H9 (cell line): Measurements from ENCODE around the gene ZNF212. TPM values are rescaled to one million over a fixed set of nuclear protein-coding genes. Genes with fewer than 3 reads are reported as not detected.

ENCODE experiments used
- DNase-seq: peaks from one replicate; pipeline ENCODE4 v3.0.0-alpha.2; 2017
- H2AFZ ChIP-seq: one replicate; pipeline ENCODE4 v1.6.1; 2013; ENCODE audit warnings: mild to moderate bottlenecking, low read length, control low read depth, moderate library complexity
- H2AK5ac ChIP-seq: 2 replicates; pipeline ENCODE4 v1.6.1; 2013; ENCODE audit warnings: low read length, control low read depth, mixed read lengths; ENCODE audit not compliant: insufficient read length
- H2BK120ac ChIP-seq: one replicate; pipeline ENCODE4 v1.6.1; 2013; ENCODE audit warnings: low read depth, mild to moderate bottlenecking, low read length, control low read depth, inconsistent platforms; ENCODE audit not compliant: poor library complexity, severe bottlenecking
- H2BK12ac ChIP-seq: 2 replicates; pipeline ENCODE4 v1.6.1; 2013; ENCODE audit warnings: low read length, control low read depth, mixed read lengths, low read depth; ENCODE audit not compliant: insufficient read length
- H2BK15ac ChIP-seq: 2 replicates; pipeline ENCODE4 v1.6.1; 2013; ENCODE audit warnings: low read depth, low read length, control low read depth
- H2BK20ac ChIP-seq: one replicate; pipeline ENCODE4 v1.6.1; 2013; ENCODE audit warnings: low read depth, mild to moderate bottlenecking, low read length, control low read depth, inconsistent platforms; ENCODE audit not compliant: poor library complexity, severe bottlenecking
- H2BK5ac ChIP-seq: 2 replicates; pipeline ENCODE4 v1.6.1; 2013; ENCODE audit warnings: low read length, control low read depth, mixed read lengths; ENCODE audit not compliant: insufficient read length
- H3K14ac ChIP-seq: 2 replicates; pipeline ENCODE4 v1.6.1; 2013; ENCODE audit warnings: low read length, control low read depth; ENCODE audit not compliant: insufficient read depth
- H3K18ac ChIP-seq: 2 replicates; pipeline ENCODE4 v1.6.1; 2013; ENCODE audit warnings: low read depth, mild to moderate bottlenecking, mixed read lengths, low read length, control low read depth; ENCODE audit not compliant: insufficient read length
- H3K23ac ChIP-seq: 2 replicates; pipeline ENCODE4 v1.6.1; 2013; ENCODE audit warnings: low read length, control low read depth, mixed read lengths, low read depth; ENCODE audit not compliant: insufficient read length
- H3K23me2 ChIP-seq: 2 replicates; pipeline ENCODE4 v1.6.1; 2013; ENCODE audit warnings: low read depth, mild to moderate bottlenecking, mixed read lengths, low read length, control low read depth; ENCODE audit not compliant: insufficient read length, poor library complexity, severe bottlenecking
- H3K27ac ChIP-seq: 2 replicates; pipeline ENCODE4 v1.5.1; 2013; ENCODE audit warnings: low read length, control low read depth, mixed read lengths, low read depth; ENCODE audit not compliant: insufficient read length
- H3K27me3 ChIP-seq: 2 replicates; pipeline ENCODE4 v1.6.1; 2013; ENCODE audit warnings: low read length, control low read depth, inconsistent platforms; ENCODE audit not compliant: insufficient read depth
- H3K4ac ChIP-seq: 2 replicates; pipeline ENCODE4 v1.6.1; 2013; ENCODE audit warnings: low read depth, mild to moderate bottlenecking, control low read depth, inconsistent platforms, low read length, moderate library complexity
- H3K4me1 ChIP-seq: 2 replicates; pipeline ENCODE4 v1.6.1; 2013; ENCODE audit warnings: low read length, control low read depth, inconsistent platforms; ENCODE audit not compliant: insufficient read depth
- H3K4me2 ChIP-seq: 2 replicates; pipeline ENCODE4 v1.6.1; 2013; ENCODE audit warnings: low read length, control low read depth, mixed read lengths; ENCODE audit not compliant: insufficient read length, insufficient read depth
- H3K56ac ChIP-seq: 2 replicates; pipeline ENCODE4 v1.6.1; 2013; ENCODE audit warnings: low read depth, mild to moderate bottlenecking, mixed read lengths, low read length, control low read depth; ENCODE audit not compliant: insufficient read length
- H3K79me1 ChIP-seq: 2 replicates; pipeline ENCODE4 v1.6.1; 2013; ENCODE audit warnings: low read depth, mild to moderate bottlenecking, moderate library complexity, low read length, control low read depth, inconsistent platforms; ENCODE audit not compliant: insufficient read depth, poor library complexity, severe bottlenecking
- H3K79me2 ChIP-seq: 2 replicates; pipeline ENCODE4 v1.6.1; 2013; ENCODE audit warnings: low read length, control low read depth, inconsistent platforms; ENCODE audit not compliant: insufficient read depth
- H3K9ac ChIP-seq: 2 replicates; pipeline ENCODE4 v1.6.1; 2013; ENCODE audit warnings: low read length, control low read depth, mixed read lengths; ENCODE audit not compliant: insufficient read length; ENCODE audit errors: extremely low read depth
- H3K9me3 ChIP-seq: one replicate; pipeline ENCODE4 v1.6.1; 2013; ENCODE audit warnings: low read depth, low read length, inconsistent platforms; ENCODE audit not compliant: control insufficient read depth
- H3T11ph ChIP-seq: one replicate; pipeline ENCODE4 v1.6.1; 2013; ENCODE audit warnings: mild to moderate bottlenecking, low read length, control low read depth, inconsistent platforms
- H4K20me1 ChIP-seq: one replicate; pipeline ENCODE4 v1.6.1; 2013; ENCODE audit not compliant: control insufficient read depth, insufficient read length, insufficient read depth
- H4K5ac ChIP-seq: 2 replicates; pipeline ENCODE4 v1.6.1; 2013; ENCODE audit warnings: low read depth, mild to moderate bottlenecking, mixed read lengths, low read length, control low read depth; ENCODE audit not compliant: insufficient read length
- H4K8ac ChIP-seq: replicated peaks from 2 replicates; pipeline ENCODE4 v1.6.1; 2013; ENCODE audit warnings: low read length, control low read depth, mixed read lengths, low read depth; ENCODE audit not compliant: insufficient read length
- H4K91ac ChIP-seq: 2 replicates; pipeline ENCODE4 v1.6.1; 2013; ENCODE audit warnings: low read depth, mild to moderate bottlenecking, moderate library complexity, mixed read lengths, low read length, control low read depth; ENCODE audit not compliant: insufficient read length
- H3K27ac Mint-ChIP-seq, 3 experiments: 2 replicates in 2 of 3; 3 replicates in 1 of 3; pipeline ENCODE4 v1.8.0; 2020 to 2021; ENCODE audit warnings: mixed read lengths in 3 of 3, mild to moderate bottlenecking in 1 of 3, moderate library complexity in 1 of 3
- H3K27me3 Mint-ChIP-seq: 2 replicates; pipeline ENCODE4 v1.8.0; 2021; ENCODE audit warnings: low read depth, mild to moderate bottlenecking, moderate library complexity, mixed read lengths
- H3K36me3 Mint-ChIP-seq, 3 experiments: 2 replicates in 2 of 3; 3 replicates in 1 of 3; pipeline ENCODE4 v1.8.0; 2020 to 2021; ENCODE audit warnings: low read depth in 3 of 3, mixed read lengths in 3 of 3; ENCODE audit not compliant: insufficient read depth in 1 of 3
- H3K4me1 Mint-ChIP-seq, 2 experiments: 2 replicates each; pipeline ENCODE4 v1.8.0; 2020; ENCODE audit warnings: mixed read lengths in 2 of 2
- H3K4me3 Mint-ChIP-seq, 2 experiments: 2 replicates in 1 of 2; 3 replicates in 1 of 2; pipeline ENCODE4 v1.8.0; 2020 to 2021; ENCODE audit warnings: mild to moderate bottlenecking in 2 of 2, mixed read lengths in 2 of 2, moderate library complexity in 1 of 2
- H3K9me3 Mint-ChIP-seq, 2 experiments: 2 replicates in 1 of 2; 3 replicates in 1 of 2; pipeline ENCODE4 v1.8.0; 2020; ENCODE audit warnings: mild to moderate bottlenecking in 2 of 2, mixed read lengths in 2 of 2, moderate library complexity in 1 of 2
- WGBS: extraction: QIAGEN DNeasy Blood & Tissue Kit; methylation state at CpG from one replicate; pipeline ENCODE4 v1.1.7; 2013; ENCODE audit warnings: missing lambda C conversion rate, low lambda C conversion rate, mixed read lengths; ENCODE audit not compliant: insufficient read length; ENCODE audit errors: extremely low coverage; 5-methylcytosine and 5-hydroxymethylcytosine counted together
- total RNA-seq: library from RNA; stranded (reverse); gene quantifications from 2 replicates; pipeline ENCODE4 v1.2.1, GENCODE V29; 2021
- TF ChIP-seq, protein P1 (sequence below): fragments of 200-600 bp; sonication (generic); conservative IDR thresholded peaks from 3 replicates; pipeline ENCODE4 v1.8.0; 2021; ENCODE audit warnings: antibody characterized with exemption, mild to moderate bottlenecking

Gene ZNF212
- total RNA-seq, 1 experiment from 2014 or later: 21.1 TPM

DNA sequence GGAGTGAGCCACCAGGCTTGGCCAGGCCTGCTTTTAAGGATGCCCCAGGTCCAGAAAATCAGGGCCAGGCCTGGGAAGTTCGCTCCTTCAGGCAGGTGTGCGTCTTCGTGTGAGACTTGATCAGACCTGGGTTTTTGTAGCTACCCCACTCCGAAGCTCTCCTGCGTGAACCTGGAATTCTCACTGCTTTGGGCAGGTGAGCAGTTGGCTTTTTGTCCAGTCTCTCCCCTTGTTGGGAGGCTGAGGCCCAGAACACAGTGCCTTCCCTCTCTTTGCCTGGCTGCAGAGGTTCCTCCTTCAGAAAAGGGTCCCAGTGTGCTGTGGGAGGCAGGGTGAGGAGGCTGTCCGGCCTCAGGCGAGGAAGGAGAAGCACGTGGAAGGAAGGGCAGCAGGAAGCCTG, 49.8 kb downstream of the ZNF212 start:
- H2BK12ac ChIP-seq: no peak overlapping the region
- H3K9ac ChIP-seq: no peak overlapping the region
- TF ChIP-seq, protein P1, sequence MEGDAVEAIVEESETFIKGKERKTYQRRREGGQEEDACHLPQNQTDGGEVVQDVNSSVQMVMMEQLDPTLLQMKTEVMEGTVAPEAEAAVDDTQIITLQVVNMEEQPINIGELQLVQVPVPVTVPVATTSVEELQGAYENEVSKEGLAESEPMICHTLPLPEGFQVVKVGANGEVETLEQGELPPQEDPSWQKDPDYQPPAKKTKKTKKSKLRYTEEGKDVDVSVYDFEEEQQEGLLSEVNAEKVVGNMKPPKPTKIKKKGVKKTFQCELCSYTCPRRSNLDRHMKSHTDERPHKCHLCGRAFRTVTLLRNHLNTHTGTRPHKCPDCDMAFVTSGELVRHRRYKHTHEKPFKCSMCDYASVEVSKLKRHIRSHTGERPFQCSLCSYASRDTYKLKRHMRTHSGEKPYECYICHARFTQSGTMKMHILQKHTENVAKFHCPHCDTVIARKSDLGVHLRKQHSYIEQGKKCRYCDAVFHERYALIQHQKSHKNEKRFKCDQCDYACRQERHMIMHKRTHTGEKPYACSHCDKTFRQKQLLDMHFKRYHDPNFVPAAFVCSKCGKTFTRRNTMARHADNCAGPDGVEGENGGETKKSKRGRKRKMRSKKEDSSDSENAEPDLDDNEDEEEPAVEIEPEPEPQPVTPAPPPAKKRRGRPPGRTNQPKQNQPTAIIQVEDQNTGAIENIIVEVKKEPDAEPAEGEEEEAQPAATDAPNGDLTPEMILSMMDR: no peak
- no peak overlapping the region for H2AFZ ChIP-seq
- H3K23ac ChIP-seq: no peak overlapping the region
- H3K9me3 ChIP-seq: no peaks in the 10 kb centered on the region
- Mint-ChIP-seq H3K9me3 (no peaks in the 10 kb centered on the region), H3K4me1 (peaks cover 14 to 20% of the 10 kb centered on the region in 2 experiments), H3K4me3 (no peak overlapping the region), H3K36me3 (peaks cover 2 to 17% (median 8%) of the 10 kb centered on the region in 3 experiments), H3K27me3 (peaks cover 5% of the 10 kb centered on the region), H3K27ac (no peak overlapping the region)
- H4K5ac ChIP-seq: no peak overlapping the region
- H4K91ac ChIP-seq: no peak overlapping the region
- no peak overlapping the region for H3K4ac ChIP-seq
- H2BK20ac ChIP-seq: no peak overlapping the region
- no peak overlapping the region for H2BK15ac ChIP-seq
- no peak overlapping the region for H3K27ac ChIP-seq
- H3K4me1 ChIP-seq: no peaks in the 10 kb centered on the region; the same call in 1 of the 2 replicates
- no peaks in the 10 kb centered on the region for H3K27me3 ChIP-seq
- no peak for DNase-seq
- H3K79me2 ChIP-seq: no peaks in the 10 kb centered on the region
- no peaks in the 10 kb centered on the region for H3K79me1 ChIP-seq
- H3K18ac ChIP-seq: no peak overlapping the region
- no peak overlapping the region for H2BK5ac ChIP-seq
- H3K23me2 ChIP-seq: peaks cover 10% of the 10 kb centered on the region
- no peak overlapping the region for H3T11ph ChIP-seq
- no peaks in the 10 kb centered on the region for H4K20me1 ChIP-seq
- H2BK120ac ChIP-seq: no peak overlapping the region
- H2AK5ac ChIP-seq: no peak overlapping the region
- no peak overlapping the region for H4K8ac ChIP-seq
- no peak overlapping the region for H3K56ac ChIP-seq
- no peak overlapping the region; the same call in 1 of the 2 replicates for H3K14ac ChIP-seq
- no peak overlapping the region for H3K4me2 ChIP-seq
- WGBS: no CpG with 5 or more reads among the region's 8 CpGs
